Measurements from ENCODE around the gene CD52. TPM values are rescaled to one million over a fixed set of nuclear protein-coding genes. Genes with fewer than 3 reads are reported as not detected.

CD52 gene
- polyA plus RNA-seq, 1 of the 3 experiments (the other 2 are of a cell fraction), result not detected

DNA sequence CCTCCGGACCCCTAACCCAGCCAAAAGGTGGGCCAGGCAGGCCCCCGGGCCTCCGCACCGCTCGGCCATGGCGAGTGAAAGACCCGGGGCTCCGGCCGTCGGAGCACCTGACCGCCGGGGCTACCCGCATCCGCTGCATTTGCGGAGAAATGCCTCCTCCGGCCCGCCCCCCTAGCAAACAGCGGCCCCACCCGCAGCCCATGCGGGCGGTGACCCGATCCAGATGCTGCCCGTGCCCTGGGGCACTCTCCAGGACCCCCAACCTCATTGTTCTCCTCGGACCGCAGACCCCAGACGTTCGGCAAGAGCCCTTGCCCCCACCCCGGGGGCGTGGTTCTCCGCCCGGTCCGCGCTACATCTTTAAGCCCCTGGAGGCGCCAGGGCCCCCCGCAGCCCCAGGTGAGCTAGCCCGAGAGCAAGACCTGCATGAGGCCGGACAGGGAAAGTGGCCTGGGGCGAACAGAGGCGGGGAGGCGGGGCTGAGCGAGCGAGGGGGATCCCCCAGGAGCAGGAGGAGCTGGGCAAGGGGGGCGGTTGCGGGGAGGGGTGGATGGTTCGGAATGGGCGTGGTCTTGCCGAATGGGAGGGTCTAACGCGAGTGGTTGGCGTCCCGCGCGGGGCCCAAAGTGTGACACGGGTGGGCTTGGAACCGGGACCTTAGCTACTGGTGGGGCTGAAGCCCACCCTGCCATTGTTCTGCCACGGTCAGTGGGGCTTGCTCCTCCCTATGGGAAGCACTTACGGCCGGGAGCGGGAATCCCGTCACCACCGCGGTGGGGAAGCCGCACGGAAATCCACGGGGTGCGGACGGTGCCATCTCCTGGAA is 42.4 kb downstream of the CD52 start (continued):
- TF ChIP-seq, protein P1, sequence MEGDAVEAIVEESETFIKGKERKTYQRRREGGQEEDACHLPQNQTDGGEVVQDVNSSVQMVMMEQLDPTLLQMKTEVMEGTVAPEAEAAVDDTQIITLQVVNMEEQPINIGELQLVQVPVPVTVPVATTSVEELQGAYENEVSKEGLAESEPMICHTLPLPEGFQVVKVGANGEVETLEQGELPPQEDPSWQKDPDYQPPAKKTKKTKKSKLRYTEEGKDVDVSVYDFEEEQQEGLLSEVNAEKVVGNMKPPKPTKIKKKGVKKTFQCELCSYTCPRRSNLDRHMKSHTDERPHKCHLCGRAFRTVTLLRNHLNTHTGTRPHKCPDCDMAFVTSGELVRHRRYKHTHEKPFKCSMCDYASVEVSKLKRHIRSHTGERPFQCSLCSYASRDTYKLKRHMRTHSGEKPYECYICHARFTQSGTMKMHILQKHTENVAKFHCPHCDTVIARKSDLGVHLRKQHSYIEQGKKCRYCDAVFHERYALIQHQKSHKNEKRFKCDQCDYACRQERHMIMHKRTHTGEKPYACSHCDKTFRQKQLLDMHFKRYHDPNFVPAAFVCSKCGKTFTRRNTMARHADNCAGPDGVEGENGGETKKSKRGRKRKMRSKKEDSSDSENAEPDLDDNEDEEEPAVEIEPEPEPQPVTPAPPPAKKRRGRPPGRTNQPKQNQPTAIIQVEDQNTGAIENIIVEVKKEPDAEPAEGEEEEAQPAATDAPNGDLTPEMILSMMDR (IDR thresholded peaks at IDR 0.05), result no peak
- TF ChIP-seq NFIC (IDR thresholded peaks at IDR 0.05; ENCODE audit: borderline replicate concordance), result no peak
- no peak for TF ChIP-seq RCOR1 (IDR thresholded peaks at IDR 0.05; ENCODE audit: low read length)
- TF ChIP-seq TEAD4 (IDR thresholded peaks at IDR 0.05; ENCODE audit: borderline replicate concordance, insufficient read depth), result no peak
- no peak for TF ChIP-seq EP300 (IDR thresholded peaks at IDR 0.05; ENCODE audit: borderline replicate concordance in 1 of 2, low read depth in 1 of 2, low read length in 1 of 2)
- no peak for TF ChIP-seq CHD2 (IDR thresholded peaks at IDR 0.05; ENCODE audit: low read length, partially characterized antibody)

DNA sequence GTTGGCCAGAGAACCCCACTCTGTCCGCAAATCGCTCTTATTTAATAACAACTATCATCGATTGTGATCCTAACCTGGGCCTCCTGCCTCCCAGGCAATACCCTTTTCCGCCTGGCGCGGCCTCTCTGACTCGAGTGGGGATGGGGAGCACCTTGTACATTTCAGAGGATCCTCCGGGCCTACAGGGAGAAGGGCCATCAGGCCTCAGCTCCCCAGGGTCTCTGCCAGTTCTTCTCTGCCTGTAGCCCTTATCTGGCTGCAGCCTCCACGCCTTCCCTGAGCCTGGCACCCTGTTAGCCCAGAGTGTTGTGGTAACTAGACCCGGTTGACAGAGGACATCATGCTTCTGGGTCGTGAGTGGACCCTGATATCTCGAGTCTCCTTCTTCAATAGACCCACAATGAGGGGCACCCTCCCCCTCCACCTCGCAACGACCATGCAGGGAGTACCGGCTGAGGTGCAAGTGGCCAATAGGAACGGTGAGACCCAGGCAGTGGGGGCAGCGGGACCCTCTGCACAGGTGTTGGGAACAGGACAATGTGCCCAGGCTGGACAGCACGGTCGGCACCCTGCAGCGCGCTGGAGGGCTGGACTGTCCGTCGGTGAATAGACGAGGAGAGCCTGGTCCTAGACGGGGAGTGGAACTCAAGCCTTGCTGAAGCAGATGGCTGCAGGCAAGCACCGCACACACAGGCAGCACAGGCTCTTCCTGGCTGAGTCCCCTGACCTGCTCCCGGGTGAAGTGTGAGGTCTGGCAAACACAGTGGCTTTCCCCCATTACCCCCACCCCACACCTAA is 43.2 kb downstream of the CD52 start:
- WGBS (ENCODE audit: low lambda C conversion rate), result 65% methylated on average over 14 of the region's 27 CpGs
- DNase-seq, result peak; percentile 54
- H3K4me3 ChIP-seq (ENCODE audit: low read depth in 2 of 2, low read length in 1 of 2), result peak overlapping the region; percentile 45 to 48
- no peak overlapping the region for H3K27ac ChIP-seq (ENCODE audit: low read depth in 2 of 2, low read length in 1 of 2)
- no peaks in the 10 kb centered on the region for H3F3A ChIP-seq (replicated peaks; ENCODE audit: insufficient read depth)
- ChIA-PET POLR2A (no interaction called here), CTCF (interaction anchor here (0.7 to 6.7 kb wide), 11 partner anchors 10 to 85 kb away, joined by 3 to 99 read pairs (median 9); partner anchors contain the start of gene CRYBG2)
- no peak for TF ChIP-seq MXI1 (IDR thresholded peaks at IDR 0.05; ENCODE audit: low read depth, low read length)
- no peak for TF ChIP-seq SIN3A (IDR thresholded peaks at IDR 0.05; ENCODE audit: borderline replicate concordance, low read depth, low read length)
- no peak for TF ChIP-seq FOSL2 (IDR thresholded peaks at IDR 0.05; ENCODE audit: borderline replicate concordance, low read depth)
- no peak for TF ChIP-seq EP300 (IDR thresholded peaks at IDR 0.05; ENCODE audit: borderline replicate concordance in 1 of 2, low read depth in 1 of 2, low read length in 1 of 2)
- no peak for TF ChIP-seq TAF1 (IDR thresholded peaks at IDR 0.05; ENCODE audit: borderline replicate concordance, low read depth, low read length)
- no peak for TF ChIP-seq RXRA (IDR thresholded peaks at IDR 0.05; ENCODE audit: borderline replicate concordance, low read depth)
- TF ChIP-seq, protein P2, sequence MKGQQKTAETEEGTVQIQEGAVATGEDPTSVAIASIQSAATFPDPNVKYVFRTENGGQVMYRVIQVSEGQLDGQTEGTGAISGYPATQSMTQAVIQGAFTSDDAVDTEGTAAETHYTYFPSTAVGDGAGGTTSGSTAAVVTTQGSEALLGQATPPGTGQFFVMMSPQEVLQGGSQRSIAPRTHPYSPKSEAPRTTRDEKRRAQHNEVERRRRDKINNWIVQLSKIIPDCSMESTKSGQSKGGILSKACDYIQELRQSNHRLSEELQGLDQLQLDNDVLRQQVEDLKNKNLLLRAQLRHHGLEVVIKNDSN (IDR thresholded peaks at IDR 0.05; ENCODE audit: borderline replicate concordance, low read depth), result no peak
- TF ChIP-seq RCOR1 (IDR thresholded peaks at IDR 0.05; ENCODE audit: low read length), result no peak
- TF ChIP-seq, protein P3, sequence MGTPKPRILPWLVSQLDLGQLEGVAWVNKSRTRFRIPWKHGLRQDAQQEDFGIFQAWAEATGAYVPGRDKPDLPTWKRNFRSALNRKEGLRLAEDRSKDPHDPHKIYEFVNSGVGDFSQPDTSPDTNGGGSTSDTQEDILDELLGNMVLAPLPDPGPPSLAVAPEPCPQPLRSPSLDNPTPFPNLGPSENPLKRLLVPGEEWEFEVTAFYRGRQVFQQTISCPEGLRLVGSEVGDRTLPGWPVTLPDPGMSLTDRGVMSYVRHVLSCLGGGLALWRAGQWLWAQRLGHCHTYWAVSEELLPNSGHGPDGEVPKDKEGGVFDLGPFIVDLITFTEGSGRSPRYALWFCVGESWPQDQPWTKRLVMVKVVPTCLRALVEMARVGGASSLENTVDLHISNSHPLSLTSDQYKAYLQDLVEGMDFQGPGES (IDR thresholded peaks at IDR 0.05; ENCODE audit: low read depth, low read length), result no peak
- TF ChIP-seq GABPA (IDR thresholded peaks at IDR 0.05; ENCODE audit: low read depth), result no peak
- H3K4me2 ChIP-seq, result peak overlapping the region; percentile 78
- no peaks in the 10 kb centered on the region for H3K36me3 ChIP-seq (replicated peaks in 1 of 2; ENCODE audit: control insufficient read depth in 1 of 2, insufficient read depth in 2 of 2, low read length in 1 of 2)
- H2AFZ ChIP-seq (ENCODE audit: low read depth), result peak overlapping the region; percentile 16; the same call in 1 of the 2 replicates
- H3K27me3 ChIP-seq (ENCODE audit: insufficient read depth), result peaks cover 25% of the 10 kb centered on the region; the same call in 1 of the 2 replicates
- no peak overlapping the region for H3K9ac ChIP-seq
- no peaks in the 10 kb centered on the region for H3K79me2 ChIP-seq (ENCODE audit: insufficient read depth)
- no peaks in the 10 kb centered on the region for H3K9me3 ChIP-seq
- H3K9me2 ChIP-seq, result no peaks in the 10 kb centered on the region
- H3K4me1 ChIP-seq (ENCODE audit: control insufficient read depth in 1 of 2, insufficient read depth in 2 of 2, low read depth in 1 of 2, low read length in 1 of 2), result peaks cover 0 to 9% of the 10 kb centered on the region in 2 experiments; a peak in 2 of 4 replicates
- no peaks in the 10 kb centered on the region for H4K20me1 ChIP-seq (ENCODE audit: insufficient read depth)
